Suprapubic skin (tissue), 4 donors: Measurements from ENCODE around the gene ARHGAP10. TPM values are rescaled to one million over a fixed set of nuclear protein-coding genes. Genes with fewer than 3 reads are reported as not detected.

ENCODE experiments used
- DNase-seq, 2 donors: peaks; one replicate each; pipeline ENCODE4 v3.0.0-alpha.2; 2019; ENCODE audit warnings: low spot score in 2 of 2
- H3K27ac ChIP-seq: fragments of 200-600 bp; sonication (generic); one replicate; pipeline ENCODE4 v1.5.1; 2019
- H3K27me3 ChIP-seq: fragments of 200-600 bp; sonication (generic); one replicate; pipeline ENCODE4 v1.5.1; 2019
- H3K36me3 ChIP-seq: fragments of 200-600 bp; sonication (generic); one replicate; pipeline ENCODE4 v1.5.1; 2019
- H3K4me1 ChIP-seq: fragments of 200-600 bp; sonication (generic); one replicate; pipeline ENCODE4 v1.5.1; 2019
- H3K4me3 ChIP-seq: fragments of 200-600 bp; sonication (generic); one replicate; pipeline ENCODE4 v1.5.1; 2019; ENCODE audit warnings: mild to moderate bottlenecking
- H3K9me3 ChIP-seq: fragments of 200-600 bp; sonication (generic); one replicate; pipeline ENCODE4 v1.5.1; 2019
- EP300 ChIP-seq: sonication (generic); formaldehyde crosslinking; IDR thresholded peaks from one replicate; pipeline ENCODE4 v1.6.1; 2017; ENCODE audit warnings: antibody characterized with exemption
- POLR2A ChIP-seq, 2 donors: fragments of 450-650 bp; IDR thresholded peaks; one replicate each; pipeline ENCODE4 v1.6.1; 2017; ENCODE audit warnings: antibody characterized with exemption in 2 of 2, mild to moderate bottlenecking in 2 of 2, moderate library complexity in 2 of 2
- POLR2AphosphoS5 ChIP-seq, 3 donors: sonication (generic); formaldehyde crosslinking; IDR thresholded peaks; one replicate each; pipeline ENCODE4 v1.6.1; 2017; ENCODE audit warnings: antibody characterized with exemption in 3 of 3
- WGBS: methylation state at CpG from one replicate; pipeline ENCODE4 v1.1.5; 2018; 5-methylcytosine and 5-hydroxymethylcytosine counted together
- total RNA-seq, 4 donors: library from RNA; depleted of rRNA; stranded (reverse); fragments of >200 nt; gene quantifications; one replicate each; pipeline ENCODE4 v1.1.0, GENCODE V29; 2016
- TF ChIP-seq, protein P1 (sequence below), 2 donors: fragments of 200-600 bp in 1 of 2; fragments of 450-650 bp in 1 of 2; sonication (generic) in 1 of 2; IDR thresholded peaks; one replicate each; pipeline ENCODE4 v1.5.1; 2016 to 2019; ENCODE audit warnings: antibody characterized with exemption in 2 of 2, mild to moderate bottlenecking in 1 of 2, moderate library complexity in 1 of 2

Gene ARHGAP10
- total RNA-seq, 4 donors from 2014 or later = 32.5 to 59.0 (median 36.8) TPM

DNA sequence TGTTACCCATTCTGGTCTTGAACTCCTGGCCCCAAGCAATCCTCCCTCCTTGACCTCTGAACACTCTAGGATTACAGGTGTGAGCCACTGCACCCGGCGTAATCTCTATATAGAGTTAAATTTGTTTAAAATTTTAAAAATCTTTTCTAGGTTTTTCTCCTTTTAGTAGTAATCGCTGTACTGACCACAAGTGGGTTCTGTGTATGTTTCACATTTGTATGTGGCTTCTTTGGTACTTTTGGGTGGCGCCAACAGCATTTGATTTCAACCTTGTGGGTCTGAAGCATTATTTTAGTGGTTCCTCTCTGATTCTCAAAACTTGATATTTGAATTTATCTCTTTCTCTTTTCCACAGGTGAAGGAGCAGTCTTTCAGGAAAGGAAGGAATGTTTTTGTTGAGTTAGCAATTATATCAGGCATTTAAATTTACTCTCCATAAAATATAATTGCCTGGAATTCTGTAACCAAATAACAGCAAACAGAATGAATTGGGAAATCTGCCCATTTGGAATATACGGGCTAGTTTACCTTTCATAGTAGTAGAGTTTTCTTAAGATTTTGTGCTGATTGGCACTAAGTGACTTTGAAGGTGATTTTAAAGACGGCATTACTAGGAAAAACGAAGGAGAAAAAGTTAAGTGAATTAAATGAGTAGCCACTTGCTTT is 29.5 kb downstream of the ARHGAP10 start:
- TF ChIP-seq, protein P1, sequence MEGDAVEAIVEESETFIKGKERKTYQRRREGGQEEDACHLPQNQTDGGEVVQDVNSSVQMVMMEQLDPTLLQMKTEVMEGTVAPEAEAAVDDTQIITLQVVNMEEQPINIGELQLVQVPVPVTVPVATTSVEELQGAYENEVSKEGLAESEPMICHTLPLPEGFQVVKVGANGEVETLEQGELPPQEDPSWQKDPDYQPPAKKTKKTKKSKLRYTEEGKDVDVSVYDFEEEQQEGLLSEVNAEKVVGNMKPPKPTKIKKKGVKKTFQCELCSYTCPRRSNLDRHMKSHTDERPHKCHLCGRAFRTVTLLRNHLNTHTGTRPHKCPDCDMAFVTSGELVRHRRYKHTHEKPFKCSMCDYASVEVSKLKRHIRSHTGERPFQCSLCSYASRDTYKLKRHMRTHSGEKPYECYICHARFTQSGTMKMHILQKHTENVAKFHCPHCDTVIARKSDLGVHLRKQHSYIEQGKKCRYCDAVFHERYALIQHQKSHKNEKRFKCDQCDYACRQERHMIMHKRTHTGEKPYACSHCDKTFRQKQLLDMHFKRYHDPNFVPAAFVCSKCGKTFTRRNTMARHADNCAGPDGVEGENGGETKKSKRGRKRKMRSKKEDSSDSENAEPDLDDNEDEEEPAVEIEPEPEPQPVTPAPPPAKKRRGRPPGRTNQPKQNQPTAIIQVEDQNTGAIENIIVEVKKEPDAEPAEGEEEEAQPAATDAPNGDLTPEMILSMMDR (IDR thresholded peaks at IDR 0.05) = no peak
- TF ChIP-seq POLR2A (IDR thresholded peaks at IDR 0.05) (no peak), EP300 (no peak), POLR2AphosphoS5 (IDR thresholded peaks at IDR 0.05) (no peak)
- peaks cover 2% of the 10 kb centered on the region for H3K4me1 ChIP-seq
- 83% methylated on average over 7 of the region's 7 CpGs for WGBS
- H3K27me3 ChIP-seq = no peaks in the 10 kb centered on the region
- no peaks in the 10 kb centered on the region for H3K9me3 ChIP-seq
- no peaks in the 10 kb centered on the region for H3K36me3 ChIP-seq
- H3K27ac ChIP-seq = no peak overlapping the region
- H3K4me3 ChIP-seq = no peak overlapping the region
- DNase-seq = no peak

DNA sequence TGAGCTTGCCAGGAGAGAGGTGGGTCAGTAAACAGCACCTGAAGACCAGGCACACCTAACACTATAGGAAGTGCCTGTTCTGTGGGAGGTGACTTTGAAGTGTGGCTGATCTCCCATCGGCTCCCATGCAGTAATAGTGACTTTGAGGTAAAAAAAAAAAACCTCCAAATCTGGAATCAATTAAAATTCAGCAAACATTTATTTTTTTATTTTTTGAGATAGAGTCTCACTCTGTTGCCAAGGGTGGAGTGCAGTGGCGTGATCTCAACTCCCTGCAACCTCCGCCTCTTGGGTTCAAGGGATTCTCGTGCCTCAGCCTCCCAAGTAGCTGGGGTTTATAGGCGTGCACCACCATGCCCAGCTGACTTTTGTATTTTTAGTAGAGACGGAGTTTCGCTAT is 32.4 kb downstream of the ARHGAP10 start:
- WGBS = 63% methylated on average over 7 of the region's 7 CpGs
- no peaks in the 10 kb centered on the region for H3K27me3 ChIP-seq
- H3K9me3 ChIP-seq = no peaks in the 10 kb centered on the region
- peaks cover 9% of the 10 kb centered on the region for H3K4me1 ChIP-seq
- TF ChIP-seq EP300 (no peak), POLR2AphosphoS5 (IDR thresholded peaks at IDR 0.05) (no peak), POLR2A (IDR thresholded peaks at IDR 0.05) (no peak)
- TF ChIP-seq, protein P1 (IDR thresholded peaks at IDR 0.05) = no peak
- DNase-seq = no peak
- H3K36me3 ChIP-seq = no peaks in the 10 kb centered on the region
- no peak overlapping the region for H3K4me3 ChIP-seq
- H3K27ac ChIP-seq = no peak overlapping the region

DNA sequence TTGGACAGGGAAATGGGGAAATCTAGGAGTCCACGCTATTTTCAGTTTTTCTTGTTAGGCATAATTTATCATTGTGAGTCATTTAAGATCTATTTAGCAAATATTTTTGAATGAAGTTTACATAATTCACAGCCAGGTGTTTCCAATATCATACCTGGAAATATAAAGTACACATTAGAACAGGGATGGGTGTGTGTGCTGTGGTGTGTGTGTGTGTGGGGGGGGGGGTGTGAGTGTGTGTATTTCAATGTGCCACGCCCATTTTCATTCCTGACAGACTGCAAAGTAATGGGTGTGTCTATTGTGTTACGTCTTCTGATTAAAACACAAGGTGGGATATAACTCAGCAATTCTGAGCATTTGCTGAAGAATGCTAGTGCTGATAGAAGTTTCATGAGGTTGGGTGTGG is 33.2 kb downstream of the ARHGAP10 start:
- DNase-seq = no peak
- Histone ChIP-seq H3K27me3 (no peaks in the 10 kb centered on the region), H3K27ac (no peak overlapping the region), H3K4me1 (peaks cover 9% of the 10 kb centered on the region), H3K36me3 (no peaks in the 10 kb centered on the region), H3K4me3 (no peak overlapping the region), H3K9me3 (no peaks in the 10 kb centered on the region)
- WGBS = 50% methylated on average over 3 of the region's 3 CpGs
- TF ChIP-seq EP300 (no peak), POLR2AphosphoS5 (IDR thresholded peaks at IDR 0.05) (no peak), POLR2A (IDR thresholded peaks at IDR 0.05) (no peak)
- TF ChIP-seq, protein P1 (IDR thresholded peaks at IDR 0.05) = no peak

DNA sequence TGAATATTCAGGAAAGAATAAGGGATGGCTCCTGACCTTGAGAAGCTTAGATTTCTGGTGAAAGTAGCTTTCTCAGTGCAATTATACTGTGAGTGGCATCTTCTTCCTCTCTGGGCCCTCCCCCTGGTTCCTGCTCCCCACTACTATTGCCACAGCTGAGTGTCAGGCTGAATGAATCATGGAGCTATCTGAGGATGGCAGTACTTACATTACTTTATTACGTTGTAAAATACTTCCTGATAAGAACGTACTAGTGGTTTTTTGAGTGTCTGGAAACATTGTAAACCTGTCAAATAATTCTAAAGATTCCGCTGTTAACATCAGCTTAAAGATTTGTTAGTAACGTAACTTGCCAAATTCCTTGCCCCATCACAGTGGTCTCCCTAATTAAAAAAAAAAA is 36.2 kb downstream of the ARHGAP10 start:
- WGBS = 53% methylated on average over 4 of the region's 4 CpGs
- Histone ChIP-seq H3K9me3 (no peaks in the 10 kb centered on the region), H3K4me3 (no peak overlapping the region), H3K27me3 (no peaks in the 10 kb centered on the region), H3K4me1 (peaks cover 24% of the 10 kb centered on the region), H3K27ac (no peak overlapping the region), H3K36me3 (no peaks in the 10 kb centered on the region)
- TF ChIP-seq, protein P1 (IDR thresholded peaks at IDR 0.05) = no peak
- no peak for TF ChIP-seq EP300
- DNase-seq = no peak

DNA sequence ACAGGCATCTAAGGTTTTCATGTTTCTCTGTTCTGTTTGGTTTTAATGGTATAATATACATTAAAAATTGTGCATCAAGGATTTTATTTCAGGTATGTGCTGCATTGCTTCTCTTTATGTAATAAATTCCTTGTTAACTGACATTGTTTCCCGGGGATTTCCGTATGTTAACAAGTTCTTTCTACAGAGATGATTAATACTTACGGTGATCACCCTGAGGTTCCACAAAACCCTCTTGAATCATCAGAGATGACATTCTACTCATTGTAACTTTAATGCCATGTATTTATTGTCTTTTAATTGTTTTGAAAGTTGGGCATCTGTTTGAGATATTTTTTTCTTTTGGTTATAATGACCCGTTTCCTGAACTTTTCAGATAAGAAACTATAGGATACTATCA is 37.5 kb downstream of the ARHGAP10 start:
- H3K4me3 ChIP-seq = no peak overlapping the region
- no peaks in the 10 kb centered on the region for H3K9me3 ChIP-seq
- no peak for DNase-seq
- TF ChIP-seq, protein P1 (IDR thresholded peaks at IDR 0.05) = no peak
- TF ChIP-seq EP300 (no peak), POLR2A (IDR thresholded peaks at IDR 0.05) (no peak), POLR2AphosphoS5 (IDR thresholded peaks at IDR 0.05) (no peak)
- H3K4me1 ChIP-seq = peaks cover 34% of the 10 kb centered on the region
- H3K36me3 ChIP-seq = no peaks in the 10 kb centered on the region
- no peak overlapping the region for H3K27ac ChIP-seq
- WGBS = 69% methylated on average over 4 of the region's 4 CpGs
- no peaks in the 10 kb centered on the region for H3K27me3 ChIP-seq
